LNCAP (cell line): ENCODE data around the gene MLLT1.

Source experiments
- CTCF ChIP-seq: fragments of 450-650 bp; IDR thresholded peaks from 2 replicates; pipeline ENCODE4 v1.5.1; 2017; ENCODE audit warnings: mild to moderate bottlenecking

MLLT1 gene

GRCh38 chr19:6196361-6196760 is 83.4 kb downstream of the MLLT1 start:
- no peak for TF ChIP-seq CTCF

- no peak for TF ChIP-seq CTCF
These were observed 91.0 kb downstream of the MLLT1 start for GRCh38 chr19:6188811-6189210.

GRCh38 chr19:6187374-6187773 is 92.4 kb downstream of the MLLT1 start:
- TF ChIP-seq CTCF = no peak

GRCh38 chr19:6185835-6186834 is 93.6 kb downstream of the MLLT1 start:
- TF ChIP-seq CTCF = no peak

GRCh38 chr19:6185093-6185834 is 94.5 kb downstream of the MLLT1 start:
- no peak for TF ChIP-seq CTCF

- no peak for TF ChIP-seq CTCF
These were observed 98.7 kb downstream of the MLLT1 start for GRCh38 chr19:6181119-6181518.

GRCh38 chr19:6173190-6173589 is 106.6 kb downstream of the MLLT1 start:
- TF ChIP-seq CTCF = no peak
